GM12874 (cell line): ENCODE data around the gene STXBP5L.

ENCODE experiments used
- CTCF ChIP-seq: IDR thresholded peaks from 2 replicates; pipeline ENCODE4 v1.5.1; 2011; ENCODE audit warnings: low read depth, mild to moderate bottlenecking, control low read depth, low read length, moderate library complexity; ENCODE audit not compliant: insufficient read depth

STXBP5L gene

GRCh38 chr3:121126033-121126706 lies 218.2 kb downstream of the STXBP5L start:
- no peak for TF ChIP-seq CTCF

GRCh38 chr3:121126707-121127035 lies 218.7 kb downstream of the STXBP5L start:
- TF ChIP-seq CTCF, result no peak

- no peak for TF ChIP-seq CTCF
Measured at GRCh38 chr3:121152573-121152972, 244.6 kb downstream of the STXBP5L start.

GRCh38 chr3:121153851-121154250 lies 245.8 kb downstream of the STXBP5L start:
- no peak for TF ChIP-seq CTCF

GRCh38 chr3:121155028-121155427 lies 247.0 kb downstream of the STXBP5L start:
- no peak for TF ChIP-seq CTCF

GRCh38 chr3:121165397-121165837 lies 257.4 kb downstream of the STXBP5L start:
- no peak for TF ChIP-seq CTCF

GRCh38 chr3:121167374-121168139 lies 259.6 kb downstream of the STXBP5L start:
- no peak for TF ChIP-seq CTCF
